Panc1 (cell line): ENCODE measurements around the gene ENTREP1. TPM values are rescaled to one million over a fixed set of nuclear protein-coding genes. Genes with fewer than 3 reads are reported as not detected.

Experiments
- ATAC-seq: fragments of 200-7000 bp; cut with Tn5 transposase; 2 replicates; pipeline ENCODE4 v1.9.1; 2020; ENCODE audit warnings: mild to moderate bottlenecking, moderate library complexity
- BruUV-seq: library from RNA; stranded (reverse); fragments of 400-500 nt; replicated peaks from 2 replicates; lab custom pipeline; 2021; lab: Mats Ljungman, UMichigan
- CTCF ChIA-PET: fragments of 300-600 bp; sonication (Branson Sonifier 250); formaldehyde crosslinking; loops from one replicate; lab custom pipeline; 2022; ENCODE audit warnings: antibody characterized with exemption; lab: Charles Lee
- POLR2A ChIA-PET: fragments of 300-600 bp; sonication (Branson Sonifier 250); formaldehyde crosslinking; loops from one replicate; lab custom pipeline; 2022; ENCODE audit warnings: antibody characterized with exemption; lab: Charles Lee
- DNase-seq: peaks from one replicate; pipeline ENCODE4 v3.0.0-alpha.2; 2010; ENCODE audit warnings: low read depth, low spot score
- H3K27ac ChIP-seq: 2 replicates; pipeline ENCODE4 v1.5.1; 2011; ENCODE audit warnings: mild to moderate bottlenecking, low read length, inconsistent platforms
- H3K27me3 ChIP-seq: fragments of 200-500 bp; sonication (Bioruptor generic); 2 replicates; pipeline ENCODE4 v1.6.0; 2014; ENCODE audit warnings: low read length, inconsistent platforms; ENCODE audit not compliant: control insufficient read depth, insufficient read depth
- H3K36me3 ChIP-seq: fragments of 200-500 bp; sonication (Bioruptor generic); 2 replicates; pipeline ENCODE4 v1.5.1; 2014; ENCODE audit warnings: inconsistent platforms, mild to moderate bottlenecking, low read length, moderate library complexity; ENCODE audit not compliant: control insufficient read depth, insufficient read depth
- H3K4me1 ChIP-seq: 2 replicates; pipeline ENCODE4 v1.5.1; 2011; ENCODE audit warnings: inconsistent platforms, mild to moderate bottlenecking, low read length, moderate library complexity; ENCODE audit not compliant: control insufficient read depth, insufficient read depth
- H3K4me3 ChIP-seq, 2 experiments: 2 replicates each; pipeline ENCODE4 v1.5.1; 2011 to 2012; ENCODE audit warnings: low read depth in 2 of 2, low read length in 2 of 2, mild to moderate bottlenecking in 2 of 2, inconsistent platforms in 1 of 2, moderate library complexity in 1 of 2
- H3K9me3 ChIP-seq: fragments of 200-500 bp; sonication (Bioruptor generic); 2 replicates; pipeline ENCODE4 v1.5.1; 2014; ENCODE audit warnings: low read depth, mild to moderate bottlenecking, inconsistent platforms, low read length, moderate library complexity; ENCODE audit not compliant: control insufficient read depth, insufficient read depth
- POLR2AphosphoS5 ChIP-seq: IDR thresholded peaks from 2 replicates; pipeline ENCODE4 v1.6.1; 2012; ENCODE audit warnings: mild to moderate bottlenecking, low read depth, low read length, moderate library complexity
- SIN3A ChIP-seq: IDR thresholded peaks from 2 replicates; pipeline ENCODE4 v1.6.1; 2012; ENCODE audit warnings: low read depth, mild to moderate bottlenecking, low read length, moderate library complexity, borderline replicate concordance; ENCODE audit not compliant: insufficient read depth
- TCF7L2 ChIP-seq: IDR thresholded peaks from 2 replicates; pipeline ENCODE4 v1.6.1; 2011; ENCODE audit warnings: mild to moderate bottlenecking, low read depth, low read length, inconsistent platforms
- in situ Hi-C: cut with HindIII; loops from 2 replicates; pipeline ENCODE4 v1.10.0; 2016; ENCODE audit warnings: low sequenced_read_pairs, low pct_unique_long_range_greater_than_20kb
- intact Hi-C: fragments of 100-400 bp; cut with micrococcal nuclease; formaldehyde crosslinking; loops from one replicate; pipeline ENCODE4 v1.10.0; 2022; ENCODE audit not compliant: unreplicated experiment
- total RNA-seq: library from RNA; stranded (reverse); gene quantifications from one replicate; pipeline ENCODE4 v1.2.1, GENCODE V29; 2021; ENCODE audit not compliant: unreplicated experiment
- TF ChIP-seq, protein P1 (sequence below): fragments of 450-650 bp; IDR thresholded peaks from 2 replicates; pipeline ENCODE4 v1.5.1; 2017; ENCODE audit warnings: mild to moderate bottlenecking
- TF ChIP-seq, protein P2 (sequence below), 2 experiments: IDR thresholded peaks; 2 replicates each; pipeline ENCODE4 v1.6.1; 2011 to 2012; ENCODE audit warnings: low read depth in 2 of 2, control low read depth in 1 of 2, low read length in 1 of 2, mild to moderate bottlenecking in 1 of 2, moderate library complexity in 1 of 2; ENCODE audit not compliant: insufficient read depth in 1 of 2

ENTREP1 gene
- total RNA-seq, 1 experiment from 2014 or later, result 0.13 TPM

DNA sequence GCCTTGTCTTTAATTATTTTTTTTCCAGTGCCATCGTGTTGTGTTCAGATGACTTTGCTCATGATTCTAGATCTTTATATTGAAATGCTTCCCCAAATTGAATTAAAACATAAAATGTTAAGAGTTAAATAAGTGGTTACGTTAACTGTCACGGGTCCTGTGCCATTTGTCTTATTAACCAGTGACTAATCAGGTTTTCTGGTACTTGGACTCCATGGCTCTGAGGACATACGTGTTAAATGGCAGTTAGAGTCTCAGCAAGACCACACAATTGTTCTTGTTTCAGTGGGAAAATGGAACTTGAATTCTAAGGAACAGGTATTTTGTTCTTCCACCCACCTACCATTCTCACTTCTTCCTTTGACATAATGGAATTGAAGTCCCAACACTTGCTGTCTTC is 32.8 kb downstream of the ENTREP1 start:
- no TSS peak for BruUV-seq
- intact Hi-C loops, result no loop called here

DNA sequence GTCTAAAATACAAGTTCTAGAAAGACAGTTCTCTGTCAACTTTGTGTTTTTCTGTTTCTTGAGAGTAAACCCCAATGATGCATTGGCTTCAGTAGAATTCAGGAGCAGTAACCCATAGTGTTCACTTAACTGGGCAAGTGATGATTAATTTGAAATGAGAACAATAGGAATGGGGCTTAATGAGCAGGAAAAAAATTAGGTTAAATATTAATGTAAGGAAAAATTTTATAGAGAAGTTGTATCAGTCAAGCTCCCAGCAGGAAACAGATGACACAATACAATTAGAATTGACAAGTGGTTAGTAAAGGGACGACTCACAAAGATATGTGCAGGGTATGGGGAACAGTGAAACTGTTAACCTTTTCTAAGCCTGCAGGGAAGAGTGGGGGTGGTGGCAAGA is 38.2 kb downstream of the ENTREP1 start:
- no peaks in the 10 kb centered on the region for H3K36me3 ChIP-seq
- H3K4me3 ChIP-seq, result no peak overlapping the region
- no peaks in the 10 kb centered on the region for H3K9me3 ChIP-seq
- peaks cover 2% of the 10 kb centered on the region; the same call in 1 of the 2 replicates for H3K27me3 ChIP-seq
- ATAC-seq (no peak), DNase-seq (no peak)
- TF ChIP-seq, protein P1, sequence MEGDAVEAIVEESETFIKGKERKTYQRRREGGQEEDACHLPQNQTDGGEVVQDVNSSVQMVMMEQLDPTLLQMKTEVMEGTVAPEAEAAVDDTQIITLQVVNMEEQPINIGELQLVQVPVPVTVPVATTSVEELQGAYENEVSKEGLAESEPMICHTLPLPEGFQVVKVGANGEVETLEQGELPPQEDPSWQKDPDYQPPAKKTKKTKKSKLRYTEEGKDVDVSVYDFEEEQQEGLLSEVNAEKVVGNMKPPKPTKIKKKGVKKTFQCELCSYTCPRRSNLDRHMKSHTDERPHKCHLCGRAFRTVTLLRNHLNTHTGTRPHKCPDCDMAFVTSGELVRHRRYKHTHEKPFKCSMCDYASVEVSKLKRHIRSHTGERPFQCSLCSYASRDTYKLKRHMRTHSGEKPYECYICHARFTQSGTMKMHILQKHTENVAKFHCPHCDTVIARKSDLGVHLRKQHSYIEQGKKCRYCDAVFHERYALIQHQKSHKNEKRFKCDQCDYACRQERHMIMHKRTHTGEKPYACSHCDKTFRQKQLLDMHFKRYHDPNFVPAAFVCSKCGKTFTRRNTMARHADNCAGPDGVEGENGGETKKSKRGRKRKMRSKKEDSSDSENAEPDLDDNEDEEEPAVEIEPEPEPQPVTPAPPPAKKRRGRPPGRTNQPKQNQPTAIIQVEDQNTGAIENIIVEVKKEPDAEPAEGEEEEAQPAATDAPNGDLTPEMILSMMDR, result no peak
- TF ChIP-seq SIN3A, result no peak
- no peak for TF ChIP-seq TCF7L2
- TF ChIP-seq, protein P2, sequence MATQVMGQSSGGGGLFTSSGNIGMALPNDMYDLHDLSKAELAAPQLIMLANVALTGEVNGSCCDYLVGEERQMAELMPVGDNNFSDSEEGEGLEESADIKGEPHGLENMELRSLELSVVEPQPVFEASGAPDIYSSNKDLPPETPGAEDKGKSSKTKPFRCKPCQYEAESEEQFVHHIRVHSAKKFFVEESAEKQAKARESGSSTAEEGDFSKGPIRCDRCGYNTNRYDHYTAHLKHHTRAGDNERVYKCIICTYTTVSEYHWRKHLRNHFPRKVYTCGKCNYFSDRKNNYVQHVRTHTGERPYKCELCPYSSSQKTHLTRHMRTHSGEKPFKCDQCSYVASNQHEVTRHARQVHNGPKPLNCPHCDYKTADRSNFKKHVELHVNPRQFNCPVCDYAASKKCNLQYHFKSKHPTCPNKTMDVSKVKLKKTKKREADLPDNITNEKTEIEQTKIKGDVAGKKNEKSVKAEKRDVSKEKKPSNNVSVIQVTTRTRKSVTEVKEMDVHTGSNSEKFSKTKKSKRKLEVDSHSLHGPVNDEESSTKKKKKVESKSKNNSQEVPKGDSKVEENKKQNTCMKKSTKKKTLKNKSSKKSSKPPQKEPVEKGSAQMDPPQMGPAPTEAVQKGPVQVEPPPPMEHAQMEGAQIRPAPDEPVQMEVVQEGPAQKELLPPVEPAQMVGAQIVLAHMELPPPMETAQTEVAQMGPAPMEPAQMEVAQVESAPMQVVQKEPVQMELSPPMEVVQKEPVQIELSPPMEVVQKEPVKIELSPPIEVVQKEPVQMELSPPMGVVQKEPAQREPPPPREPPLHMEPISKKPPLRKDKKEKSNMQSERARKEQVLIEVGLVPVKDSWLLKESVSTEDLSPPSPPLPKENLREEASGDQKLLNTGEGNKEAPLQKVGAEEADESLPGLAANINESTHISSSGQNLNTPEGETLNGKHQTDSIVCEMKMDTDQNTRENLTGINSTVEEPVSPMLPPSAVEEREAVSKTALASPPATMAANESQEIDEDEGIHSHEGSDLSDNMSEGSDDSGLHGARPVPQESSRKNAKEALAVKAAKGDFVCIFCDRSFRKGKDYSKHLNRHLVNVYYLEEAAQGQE (IDR thresholded peaks at IDR 0.05; ENCODE audit: insufficient read depth in 1 of 2, low read depth in 2 of 2, low read length in 1 of 2), result no peak
- no peak for TF ChIP-seq POLR2AphosphoS5
- no peak overlapping the region for H3K27ac ChIP-seq
- CTCF ChIA-PET, result no interaction called here
- H3K4me1 ChIP-seq, result no peaks in the 10 kb centered on the region
- POLR2A ChIA-PET, result no interaction called here
- BruUV-seq, result no TSS peak
- in situ Hi-C loops (no loop called here), intact Hi-C loops (no loop called here)

More for the DNA sequence above, 32.8 kb downstream of the ENTREP1 start:
- no peak overlapping the region for H3K27ac ChIP-seq
- DNase-seq (no peak), ATAC-seq (no peak)
- no peak overlapping the region for H3K4me3 ChIP-seq
- in situ Hi-C loops, result no loop called here
- ChIA-PET POLR2A (no interaction called here), CTCF (no interaction called here)
- H3K9me3 ChIP-seq, result no peaks in the 10 kb centered on the region
- no peaks in the 10 kb centered on the region for H3K4me1 ChIP-seq
- H3K27me3 ChIP-seq, result 0 out of 2 replicates have a peak, but pooled peaks cover 2% of the 10 kb centered on the region
- no peak for TF ChIP-seq SIN3A
- no peak for TF ChIP-seq TCF7L2
- TF ChIP-seq, protein P1, result no peak
- no peak for TF ChIP-seq POLR2AphosphoS5
- TF ChIP-seq, protein P2 (IDR thresholded peaks at IDR 0.05; ENCODE audit: insufficient read depth in 1 of 2, low read depth in 2 of 2, low read length in 1 of 2), result no peak
- H3K36me3 ChIP-seq, result no peaks in the 10 kb centered on the region
